PC-9 (cell line): ENCODE results near the gene GNAS.

Experiments
- EZH2 ChIP-seq: fragments of 200-600 bp; sonication (generic); IDR thresholded peaks from 2 replicates; pipeline ENCODE4 v1.8.0; 2017; ENCODE audit warnings: antibody characterized with exemption, low read depth
- TF ChIP-seq, protein P1 (sequence below): fragments of 200-600 bp; sonication (generic); conservative IDR thresholded peaks from 2 replicates; pipeline ENCODE4 v1.6.1; 2017; ENCODE audit warnings: mixed run types, antibody characterized with exemption, mild to moderate bottlenecking, moderate library complexity

DNA sequence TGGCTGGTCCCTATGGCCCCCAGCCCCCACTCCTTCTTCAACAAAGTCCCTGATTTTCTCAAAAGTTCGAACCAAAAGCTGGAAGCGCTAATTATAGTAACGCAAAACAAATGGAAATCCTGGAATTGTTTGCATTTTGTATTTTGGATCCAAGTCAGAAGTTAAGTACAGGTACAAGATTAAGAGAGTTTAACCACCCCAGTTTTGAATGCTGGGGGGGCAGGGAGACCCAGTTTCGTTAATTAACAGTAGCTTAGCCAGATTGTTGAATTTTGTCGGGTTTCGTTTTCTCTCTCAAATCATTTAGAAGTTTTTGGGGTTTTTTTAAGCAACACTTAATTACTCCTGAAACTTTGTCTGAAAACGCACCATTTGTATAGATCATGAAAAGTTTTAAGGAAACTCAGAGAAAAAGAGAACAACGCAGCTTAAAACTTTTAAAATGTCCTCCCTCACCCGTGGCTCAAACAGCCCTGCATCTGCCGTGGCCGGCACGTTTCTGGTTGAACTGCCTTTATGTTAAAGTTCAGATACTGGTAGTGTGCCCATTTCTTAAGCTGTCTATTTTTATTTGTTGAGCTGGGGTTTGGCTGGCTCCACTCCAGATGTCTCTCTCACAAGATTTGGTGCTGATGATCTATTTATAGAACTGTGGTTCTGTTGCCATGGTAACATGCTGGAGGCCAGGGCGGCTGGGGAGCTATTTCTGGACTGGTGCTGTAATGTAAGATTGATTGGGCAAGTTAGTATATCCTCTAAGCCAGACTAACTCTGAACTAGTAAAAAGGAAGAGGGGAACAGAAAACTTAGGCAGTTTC lies 55.0 kb downstream of the GNAS start:
- TF ChIP-seq, protein P1, sequence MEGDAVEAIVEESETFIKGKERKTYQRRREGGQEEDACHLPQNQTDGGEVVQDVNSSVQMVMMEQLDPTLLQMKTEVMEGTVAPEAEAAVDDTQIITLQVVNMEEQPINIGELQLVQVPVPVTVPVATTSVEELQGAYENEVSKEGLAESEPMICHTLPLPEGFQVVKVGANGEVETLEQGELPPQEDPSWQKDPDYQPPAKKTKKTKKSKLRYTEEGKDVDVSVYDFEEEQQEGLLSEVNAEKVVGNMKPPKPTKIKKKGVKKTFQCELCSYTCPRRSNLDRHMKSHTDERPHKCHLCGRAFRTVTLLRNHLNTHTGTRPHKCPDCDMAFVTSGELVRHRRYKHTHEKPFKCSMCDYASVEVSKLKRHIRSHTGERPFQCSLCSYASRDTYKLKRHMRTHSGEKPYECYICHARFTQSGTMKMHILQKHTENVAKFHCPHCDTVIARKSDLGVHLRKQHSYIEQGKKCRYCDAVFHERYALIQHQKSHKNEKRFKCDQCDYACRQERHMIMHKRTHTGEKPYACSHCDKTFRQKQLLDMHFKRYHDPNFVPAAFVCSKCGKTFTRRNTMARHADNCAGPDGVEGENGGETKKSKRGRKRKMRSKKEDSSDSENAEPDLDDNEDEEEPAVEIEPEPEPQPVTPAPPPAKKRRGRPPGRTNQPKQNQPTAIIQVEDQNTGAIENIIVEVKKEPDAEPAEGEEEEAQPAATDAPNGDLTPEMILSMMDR, result no peak
- TF ChIP-seq EZH2, result no peak
